ENCODE measurements around the gene ATP13A5.

ATP13A5 gene

GRCh38 chr3:193330555-193331204 is 47.9 kb downstream of the ATP13A5 start:
- Histone ChIP-seq H3K4me3 (ENCODE audit: low read depth, low read length) (no peak overlapping the region), H3K27ac (no peak overlapping the region), H3K36me3 (no peaks in the 10 kb centered on the region), H3K27me3 (ENCODE audit: insufficient read depth, low read depth, severe bottlenecking) (no peaks in the 10 kb centered on the region), H3K9me3 (ENCODE audit: severe bottlenecking) (no peaks in the 10 kb centered on the region)
- DNase-seq = no peak
- no peak for TF ChIP-seq CTCF (IDR thresholded peaks at IDR 0.05; ENCODE audit: low read depth, low read length)

- no peak for TF ChIP-seq CTCF (IDR thresholded peaks at IDR 0.05; ENCODE audit: low read depth, low read length)
- no peaks in the 10 kb centered on the region for H3K9me3 ChIP-seq (ENCODE audit: severe bottlenecking)
- H3K4me3 ChIP-seq (ENCODE audit: low read depth, low read length) = no peak overlapping the region
- no peak overlapping the region for H3K27ac ChIP-seq
- no peak for DNase-seq
- H3K36me3 ChIP-seq = no peaks in the 10 kb centered on the region
- H3K27me3 ChIP-seq (ENCODE audit: insufficient read depth, low read depth, severe bottlenecking) = no peaks in the 10 kb centered on the region
Observed at GRCh38 chr3:193317682-193318300, 60.8 kb downstream of the ATP13A5 start.

GRCh38 chr3:193314161-193314560 is 64.4 kb downstream of the ATP13A5 start:
- Histone ChIP-seq H3K36me3 (no peaks in the 10 kb centered on the region), H3K9me3 (ENCODE audit: severe bottlenecking) (no peaks in the 10 kb centered on the region), H3K27me3 (ENCODE audit: insufficient read depth, low read depth, severe bottlenecking) (no peaks in the 10 kb centered on the region), H3K27ac (no peak overlapping the region), H3K4me3 (ENCODE audit: low read depth, low read length) (no peak overlapping the region)
- no peak for TF ChIP-seq CTCF (IDR thresholded peaks at IDR 0.05; ENCODE audit: low read depth, low read length)
- no peak for DNase-seq

- H3K27me3 ChIP-seq (ENCODE audit: insufficient read depth, low read depth, severe bottlenecking) = no peaks in the 10 kb centered on the region
- TF ChIP-seq CTCF (IDR thresholded peaks at IDR 0.05; ENCODE audit: low read depth, low read length) = no peak
- no peaks in the 10 kb centered on the region for H3K9me3 ChIP-seq (ENCODE audit: severe bottlenecking)
- no peaks in the 10 kb centered on the region for H3K36me3 ChIP-seq
- H3K4me3 ChIP-seq (ENCODE audit: low read depth, low read length) = no peak overlapping the region
- DNase-seq = no peak
- H3K27ac ChIP-seq = no peak overlapping the region
Observed at GRCh38 chr3:193313061-193313958, 65.2 kb downstream of the ATP13A5 start.

GRCh38 chr3:193310914-193311723 is 67.4 kb downstream of the ATP13A5 start:
- TF ChIP-seq CTCF (IDR thresholded peaks at IDR 0.05; ENCODE audit: low read depth, low read length) = no peak
- Histone ChIP-seq H3K4me3 (ENCODE audit: low read depth, low read length) (no peak overlapping the region), H3K27ac (no peak overlapping the region), H3K27me3 (ENCODE audit: insufficient read depth, low read depth, severe bottlenecking) (no peaks in the 10 kb centered on the region), H3K36me3 (no peaks in the 10 kb centered on the region), H3K9me3 (ENCODE audit: severe bottlenecking) (no peaks in the 10 kb centered on the region)
- no peak for DNase-seq
